ENCODE results near the gene TRMT10C. TPM values are rescaled to one million over a fixed set of nuclear protein-coding genes. Genes with fewer than 3 reads are reported as not detected.
A peak's percentile ranks its signal among the peaks of the same experiment; 100 is the strongest.

Gene TRMT10C
- 48.2 and 85.9 TPM in 2 replicates for total RNA-seq (ENCODE audit: low replicate concordance)

- H3K27ac Mint-ChIP-seq: peak within 1 kb of the TSS; percentile 96
- Histone ChIP-seq H2AFZ (replicated peaks) (peak within 1 kb of the TSS; percentile 97), H3K79me2 (ENCODE audit: low read depth) (peaks cover 51% of the 10 kb centered on the region)
Measured at GRCh38 chr3:101561630-101562328, at the start of gene TRMT10C. Gene TRMT10C (plus strand): TSS chr3:101561868. CDS start chr3:101564782, 2,914 bp downstream.

DNA sequence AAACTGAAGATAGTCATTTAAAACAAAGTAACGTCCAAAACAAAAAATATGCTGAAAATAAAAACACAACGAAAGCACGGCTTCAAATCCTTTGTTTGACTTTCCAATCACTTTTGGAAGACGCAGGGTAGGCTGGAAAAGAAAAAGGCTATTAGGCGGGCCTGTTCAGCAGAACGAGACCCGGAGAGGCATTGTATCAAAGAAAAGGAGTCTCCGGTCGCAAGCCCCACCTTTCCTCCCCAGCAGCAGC, 49.3 kb upstream of the TRMT10C start:
- peaks cover 11% of the 10 kb centered on the region for H3K4me1 ChIP-seq
- peak overlapping the region; percentile 77 for H3K4me3 ChIP-seq
- H3K79me2 ChIP-seq (ENCODE audit: low read depth): peaks cover 21% of the 10 kb centered on the region
- H3K9me3 ChIP-seq (ENCODE audit: low read depth): no peaks in the 10 kb centered on the region
- Mint-ChIP-seq H3K36me3 (peaks cover 10% of the 10 kb centered on the region), H3K4me1 (peaks cover 7% of the 10 kb centered on the region), H3K27ac (peak overlapping the region; percentile 98), H3K4me3 (peak overlapping the region; percentile 96), H3K9me3 (no peaks in the 10 kb centered on the region), H3K27me3 (ENCODE audit: insufficient read depth, low read depth) (peaks cover 9% of the 10 kb centered on the region)
- no peaks in the 10 kb centered on the region for H3K27me3 ChIP-seq
- H3K9ac ChIP-seq: peak overlapping the region; percentile 39
- DNase-seq (ENCODE audit: low spot score): no peak
- H3K36me3 ChIP-seq: no peaks in the 10 kb centered on the region
- peaks cover 24% of the 10 kb centered on the region for H3F3A ChIP-seq (ENCODE audit: low read depth)
- H3K27ac ChIP-seq: peak overlapping the region; percentile 89
- peak overlapping the region; percentile 88 for H3K4me2 ChIP-seq
- TF ChIP-seq EZH2 (IDR thresholded peaks at IDR 0.05) (peak; percentile 17), EZH2phosphoT487 (IDR thresholded peaks at IDR 0.05) (no peak)
- no peaks in the 10 kb centered on the region for H4K20me1 ChIP-seq (ENCODE audit: low read depth)
- peak overlapping the region; percentile 95 for H2AFZ ChIP-seq (replicated peaks)

More at GRCh38 chr3:101561630-101562328, at the start of gene TRMT10C:
- Mint-ChIP-seq H3K36me3 (peaks cover 18% of the 10 kb centered on the region), H3K4me1 (peaks cover 11% of the 10 kb centered on the region), H3K4me3 (peak within 1 kb of the TSS; percentile 99), H3K27me3 (ENCODE audit: insufficient read depth, low read depth) (no peaks in the 10 kb centered on the region), H3K9me3 (no peaks in the 10 kb centered on the region)
- Histone ChIP-seq H3K9ac (peak within 1 kb of the TSS; percentile 95), H3K27me3 (peaks cover 5% of the 10 kb centered on the region), H4K20me1 (ENCODE audit: low read depth) (peaks cover 42% of the 10 kb centered on the region), H3K4me3 (peak within 1 kb of the TSS; percentile 90), H3F3A (ENCODE audit: low read depth) (peaks cover 37% of the 10 kb centered on the region), H3K4me1 (peaks cover 6% of the 10 kb centered on the region), H3K4me2 (peak within 1 kb of the TSS; percentile 84), H3K36me3 (peaks cover 26% of the 10 kb centered on the region), H3K9me3 (ENCODE audit: low read depth) (no peaks in the 10 kb centered on the region), H3K27ac (peak within 1 kb of the TSS; percentile 92)
- peak; percentile 96 for DNase-seq (ENCODE audit: low spot score)
- TF ChIP-seq CTCF (IDR thresholded peaks at IDR 0.05): no peak
- no peak for TF ChIP-seq EZH2phosphoT487 (IDR thresholded peaks at IDR 0.05)
- TF ChIP-seq EZH2 (IDR thresholded peaks at IDR 0.05): peak; percentile 44

DNA sequence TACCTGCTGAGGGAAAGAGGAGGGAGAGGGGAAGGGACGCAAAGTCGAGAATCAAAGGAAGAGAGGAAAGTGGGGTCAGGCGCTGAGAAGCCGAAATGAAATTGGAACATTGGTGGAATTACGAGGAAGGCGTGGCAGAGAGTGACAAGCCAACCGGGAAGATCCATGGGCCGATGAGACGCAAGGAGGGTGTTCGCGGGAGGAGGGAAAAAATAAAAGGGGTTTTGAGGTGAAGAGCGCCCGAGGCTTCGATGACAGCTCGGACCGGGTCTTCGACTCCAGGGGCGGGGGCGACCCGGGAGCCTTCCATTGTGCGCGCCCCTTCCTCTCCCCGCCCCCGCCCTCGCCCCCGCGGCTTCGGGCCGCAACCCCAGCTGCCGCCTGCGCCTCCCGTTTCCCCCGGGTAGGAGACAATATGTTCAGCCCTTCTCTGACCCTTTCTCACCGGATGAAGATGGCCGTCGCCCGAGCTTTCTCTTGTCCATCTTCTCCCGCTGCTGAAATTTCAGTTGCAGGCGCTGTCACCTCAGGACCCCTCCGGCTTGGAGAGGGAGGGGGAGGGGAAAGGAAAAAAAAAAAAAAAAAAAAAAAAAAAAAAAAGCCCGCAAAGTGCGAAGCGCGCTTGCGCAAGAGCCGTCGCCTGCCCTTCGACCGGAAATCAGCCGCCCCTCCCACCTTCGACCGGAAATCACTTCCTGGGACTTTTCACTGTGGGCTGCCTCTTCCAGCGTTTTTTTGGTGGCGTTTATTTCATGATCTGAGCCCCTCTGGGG, 48.8 kb upstream of the TRMT10C start, which contains the start of gene SENP7:
Gene SENP7, minus strand, starts transcription at position 567 of the 773 bp plus-strand sequence. Its CDS starts 82 bp downstream, at position 485.
- H3K9ac ChIP-seq: peak within 1 kb of the TSS; percentile 39
- peaks cover 11% of the 10 kb centered on the region for H3K4me1 ChIP-seq
- DNase-seq (ENCODE audit: low spot score): peak; percentile 88
- no peaks in the 10 kb centered on the region for H4K20me1 ChIP-seq (ENCODE audit: low read depth)
- peaks cover 21% of the 10 kb centered on the region for H3K79me2 ChIP-seq (ENCODE audit: low read depth)
- no peaks in the 10 kb centered on the region for H3K27me3 ChIP-seq
- H3F3A ChIP-seq (ENCODE audit: low read depth): peaks cover 24% of the 10 kb centered on the region
- Mint-ChIP-seq H3K36me3 (peaks cover 7% of the 10 kb centered on the region), H3K4me3 (peak within 1 kb of the TSS; percentile 96), H3K9me3 (no peaks in the 10 kb centered on the region), H3K27ac (peak within 1 kb of the TSS; percentile 98), H3K4me1 (peaks cover 7% of the 10 kb centered on the region), H3K27me3 (ENCODE audit: insufficient read depth, low read depth) (peaks cover 9% of the 10 kb centered on the region)
- peak within 1 kb of the TSS; percentile 95 for H2AFZ ChIP-seq (replicated peaks)
- H3K4me2 ChIP-seq: peak within 1 kb of the TSS; percentile 88
- TF ChIP-seq EZH2 (IDR thresholded peaks at IDR 0.05) (peak; percentile 13), EZH2phosphoT487 (IDR thresholded peaks at IDR 0.05) (no peak)
- H3K36me3 ChIP-seq: no peaks in the 10 kb centered on the region
- H3K9me3 ChIP-seq (ENCODE audit: low read depth): no peaks in the 10 kb centered on the region
- H3K4me3 ChIP-seq: peak within 1 kb of the TSS; percentile 77
- H3K27ac ChIP-seq: peak within 1 kb of the TSS; percentile 89

GRCh38 chr3:101513419-101513986, 48.2 kb upstream of the TRMT10C start:
- no peaks in the 10 kb centered on the region for H3K36me3 ChIP-seq

More at GRCh38 chr3:101513419-101513986, 48.2 kb upstream of the TRMT10C start:
- H3K27ac Mint-ChIP-seq: peak overlapping the region; percentile 98
- peak overlapping the region; percentile 95 for H2AFZ ChIP-seq (replicated peaks)
- H3K9ac ChIP-seq: no peak overlapping the region
- peak overlapping the region; percentile 88 for H3K4me2 ChIP-seq
- TF ChIP-seq EZH2 (IDR thresholded peaks at IDR 0.05) (peak; percentile 16), CTCF (IDR thresholded peaks at IDR 0.05) (no peak)
- H3K4me1 Mint-ChIP-seq: peaks cover 7% of the 10 kb centered on the region
- no peak overlapping the region for H3K27ac ChIP-seq
- H4K20me1 ChIP-seq (ENCODE audit: low read depth): no peaks in the 10 kb centered on the region
- peaks cover 24% of the 10 kb centered on the region for H3F3A ChIP-seq (ENCODE audit: low read depth)
- H3K4me1 ChIP-seq: peaks cover 11% of the 10 kb centered on the region
- H3K9me3 Mint-ChIP-seq: no peaks in the 10 kb centered on the region
- peaks cover 4% of the 10 kb centered on the region for H3K36me3 Mint-ChIP-seq
- DNase-seq (ENCODE audit: low spot score): no peak
- H3K9me3 ChIP-seq (ENCODE audit: low read depth): no peaks in the 10 kb centered on the region
- H3K27me3 Mint-ChIP-seq (ENCODE audit: insufficient read depth, low read depth): peaks cover 9% of the 10 kb centered on the region
- peaks cover 19% of the 10 kb centered on the region for H3K79me2 ChIP-seq (ENCODE audit: low read depth)
- H3K27me3 ChIP-seq: no peaks in the 10 kb centered on the region
- H3K4me3 ChIP-seq: peak overlapping the region; percentile 77
- H3K4me3 Mint-ChIP-seq: peak overlapping the region; percentile 96
